Central memory CD4-positive, alpha-beta T cell (primary cell): Measurements from ENCODE around the gene CTNND2.

ENCODE experiments used
- DNase-seq: peaks from one replicate; pipeline ENCODE4 v3.0.0; 2022

CTNND2 gene

DNA sequence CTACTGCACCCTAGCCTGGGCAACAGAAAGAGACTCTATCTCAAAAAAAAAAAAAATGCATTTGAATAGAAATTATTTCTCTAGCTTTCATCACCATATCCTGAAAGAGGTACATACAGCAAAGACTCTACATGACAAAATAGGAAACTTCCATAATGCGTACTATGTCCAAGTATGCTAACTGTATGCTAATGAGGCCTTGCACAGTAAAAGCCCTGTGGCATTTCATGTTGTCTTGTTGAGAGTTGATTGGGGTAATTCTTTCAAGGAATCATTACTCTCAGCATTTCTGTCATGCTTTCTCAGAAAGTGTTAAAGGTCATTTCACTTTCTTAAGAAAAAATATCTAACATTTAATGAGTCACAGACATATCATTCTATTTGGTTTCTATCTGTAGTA is 393.4 kb downstream of the CTNND2 start:
- no peak for DNase-seq

DNA sequence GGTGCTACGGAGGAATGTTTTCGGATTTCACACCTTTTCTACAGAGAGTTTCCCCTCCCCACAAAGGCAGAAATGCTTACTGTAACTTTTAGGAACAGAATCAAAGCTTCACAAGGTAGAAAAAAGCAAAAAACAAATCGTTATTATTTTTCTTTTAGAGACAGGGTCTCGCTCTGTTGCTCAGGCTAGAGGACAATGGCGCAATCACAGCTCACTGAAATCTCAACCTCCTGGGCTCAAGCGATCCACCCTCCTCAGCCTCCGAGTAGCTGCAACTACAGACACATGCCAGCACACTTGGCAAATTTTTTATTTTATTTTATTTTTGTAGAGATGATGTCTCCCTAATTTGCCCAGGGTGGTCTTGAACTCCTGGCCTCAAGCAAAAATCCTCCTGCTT is 394.5 kb downstream of the CTNND2 start:
- no peak for DNase-seq

DNA sequence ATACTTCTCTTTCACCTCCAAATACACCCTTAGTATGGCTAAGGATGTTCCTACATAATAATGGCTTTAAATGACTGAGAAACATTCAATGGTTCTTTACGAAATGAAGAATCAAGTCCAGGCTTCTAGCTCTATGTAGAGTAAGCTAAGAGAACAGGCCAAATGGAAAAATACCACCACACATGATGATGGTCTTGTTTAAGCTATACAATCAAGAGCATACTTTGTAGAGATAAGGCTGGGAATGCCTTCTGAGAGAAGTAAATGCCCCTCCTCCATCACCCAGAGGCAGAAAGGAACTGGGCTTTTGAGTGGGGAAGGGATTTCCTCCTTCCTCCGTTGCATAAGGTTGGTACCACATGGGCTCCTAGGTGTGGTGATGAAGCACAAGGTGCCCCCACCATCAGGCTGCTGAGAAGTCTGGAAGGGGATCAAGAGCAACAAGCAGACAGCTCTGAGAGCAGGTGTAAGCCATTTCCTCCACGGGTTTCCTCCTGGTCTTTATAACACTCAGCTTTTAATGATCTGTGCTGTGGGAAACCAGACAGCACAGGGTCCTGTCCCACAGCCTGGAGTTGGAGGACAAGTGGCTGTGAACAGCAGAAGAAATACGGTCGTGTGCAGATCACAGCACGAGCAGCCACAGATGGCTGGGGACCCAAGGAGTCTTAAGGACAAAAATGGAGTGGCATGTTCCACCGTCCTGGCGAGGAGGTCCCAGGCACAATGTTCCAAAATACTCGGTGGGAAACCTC is 396.9 kb downstream of the CTNND2 start:
- no peak for DNase-seq

DNA sequence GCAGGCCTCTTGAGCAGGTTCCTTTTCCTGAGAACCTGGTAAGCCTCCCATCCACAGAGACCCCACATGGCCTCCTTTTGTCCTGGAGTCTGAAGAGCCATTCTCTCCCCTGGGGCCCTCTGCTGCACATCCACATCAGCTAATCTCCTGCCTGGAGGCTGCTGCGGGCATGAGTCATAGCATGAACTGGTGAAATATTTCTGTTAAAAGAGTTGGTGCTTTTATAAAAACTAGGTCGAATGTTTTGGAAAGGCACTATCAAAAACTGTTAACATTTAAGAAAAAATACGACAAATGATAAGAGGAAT is 399.4 kb downstream of the CTNND2 start:
- DNase-seq = no peak

DNA sequence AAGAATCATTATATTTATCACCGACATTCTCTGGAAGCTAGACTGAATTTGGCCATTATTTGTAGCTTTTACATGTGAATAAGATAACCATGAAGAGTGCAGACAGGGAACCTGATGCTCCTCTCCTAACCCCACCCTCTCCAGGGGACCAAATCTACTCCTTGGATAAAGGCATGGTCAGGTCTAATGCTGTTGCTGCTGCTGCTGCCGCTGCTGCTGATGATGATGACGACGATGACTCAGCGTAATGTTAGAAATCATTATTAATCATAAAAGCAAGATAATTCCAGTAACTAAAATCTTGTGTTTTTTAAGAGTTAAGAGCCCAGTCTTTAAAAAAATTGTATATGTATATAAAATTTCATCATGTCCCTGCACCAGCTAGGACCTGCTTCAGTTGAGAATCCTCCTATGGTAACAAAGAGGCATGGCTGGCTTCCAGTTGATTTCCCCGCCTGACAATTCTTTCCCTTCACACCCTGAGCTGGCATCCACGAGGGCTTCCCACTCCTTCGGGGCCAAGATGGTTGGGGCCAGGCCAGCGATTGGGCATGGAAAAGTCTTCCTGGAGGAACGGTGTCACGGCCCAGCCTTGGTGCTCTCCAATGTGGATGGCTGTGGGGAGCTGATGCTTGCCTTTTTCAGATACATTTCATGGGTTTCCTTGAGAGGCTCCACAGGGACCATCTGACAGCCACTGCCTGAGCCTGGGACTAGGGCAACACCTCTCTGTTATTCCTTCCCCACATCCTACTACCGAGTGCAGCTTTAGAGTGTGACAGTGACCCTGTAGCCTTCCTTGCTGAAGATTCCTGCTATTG is 400.0 kb downstream of the CTNND2 start:
- no peak for DNase-seq

DNA sequence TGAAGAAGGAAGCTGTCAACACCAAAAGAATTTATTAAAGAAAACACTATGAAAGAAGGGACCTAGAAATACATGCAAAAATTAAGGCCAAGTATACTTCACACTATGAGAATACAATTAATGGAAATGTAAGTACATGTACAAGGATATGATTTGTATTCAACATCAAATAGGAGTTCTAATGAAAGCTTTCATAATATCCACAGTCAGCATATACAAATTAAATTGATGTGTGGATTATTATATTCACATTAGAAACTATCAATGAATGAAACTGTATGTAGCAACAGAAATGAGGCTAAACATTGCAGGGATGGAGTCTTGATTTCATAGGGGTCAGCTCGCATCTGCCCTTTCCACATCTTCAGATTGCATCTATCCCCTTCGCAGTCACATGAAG is 401.5 kb downstream of the CTNND2 start:
- DNase-seq = no peak

DNA sequence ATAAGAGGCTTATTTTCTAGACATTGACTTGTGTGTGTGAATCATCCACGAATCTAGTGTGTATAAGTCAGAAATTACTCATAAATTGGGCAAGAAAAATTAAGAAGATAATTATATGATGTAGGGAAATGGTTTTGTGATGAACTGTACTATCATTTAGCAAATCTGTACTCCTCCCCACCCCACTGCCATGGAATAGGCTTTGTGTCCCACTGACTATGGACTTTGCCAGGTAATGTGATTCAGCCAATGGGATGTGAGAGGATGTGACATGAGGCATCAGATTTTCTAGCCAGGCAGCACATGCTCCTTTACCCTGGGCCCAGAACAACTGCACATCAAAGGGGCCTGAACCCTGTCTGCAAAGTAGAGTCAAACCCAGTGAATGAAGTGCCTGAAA is 406.6 kb downstream of the CTNND2 start:
- DNase-seq = no peak

DNA sequence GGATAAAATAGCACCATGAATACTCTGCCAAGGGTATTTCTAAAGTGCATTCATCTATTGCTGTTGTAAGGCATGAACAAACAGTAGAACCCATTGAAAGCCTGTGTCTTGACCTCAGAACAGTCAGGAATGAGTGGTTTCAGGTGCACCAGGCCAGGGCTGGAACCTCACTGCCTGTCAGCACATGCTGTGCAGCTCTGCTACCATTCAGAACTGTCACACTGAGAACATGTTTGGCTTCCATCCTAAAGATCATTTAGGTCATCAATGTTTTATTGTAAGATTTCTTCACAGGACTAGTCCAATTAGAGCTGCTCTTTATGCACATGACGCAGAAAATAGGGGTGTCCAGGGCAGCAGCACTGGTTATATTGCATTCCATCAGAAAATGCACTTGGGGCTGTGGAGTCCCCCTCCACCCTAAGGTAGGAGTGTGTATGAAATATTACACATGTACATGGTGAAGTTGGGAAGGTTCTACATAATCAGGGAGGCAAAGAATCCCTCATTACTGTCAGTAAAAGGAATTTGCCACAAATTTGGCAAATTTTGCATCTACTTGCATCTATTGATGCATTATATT is 408.0 kb downstream of the CTNND2 start:
- no peak for DNase-seq

DNA sequence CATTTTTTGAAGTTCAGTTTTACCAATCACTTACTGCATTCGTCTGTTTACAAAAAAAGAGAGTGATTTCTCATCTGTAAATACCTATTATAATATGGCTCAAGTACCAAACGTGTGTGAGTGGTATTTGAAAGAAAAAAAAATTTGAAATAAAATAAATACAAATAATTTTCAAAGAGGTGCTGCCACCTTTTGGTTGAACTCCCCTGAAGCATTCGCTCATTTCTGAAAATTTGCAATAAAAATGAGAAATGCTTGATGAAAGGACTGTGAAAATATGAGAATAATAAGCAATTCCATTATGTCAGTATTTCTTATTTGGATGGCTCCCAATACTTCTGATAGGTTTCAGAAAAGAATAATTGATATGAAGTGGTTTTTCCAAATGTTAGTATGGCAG is 409.9 kb downstream of the CTNND2 start:
- no peak for DNase-seq

DNA sequence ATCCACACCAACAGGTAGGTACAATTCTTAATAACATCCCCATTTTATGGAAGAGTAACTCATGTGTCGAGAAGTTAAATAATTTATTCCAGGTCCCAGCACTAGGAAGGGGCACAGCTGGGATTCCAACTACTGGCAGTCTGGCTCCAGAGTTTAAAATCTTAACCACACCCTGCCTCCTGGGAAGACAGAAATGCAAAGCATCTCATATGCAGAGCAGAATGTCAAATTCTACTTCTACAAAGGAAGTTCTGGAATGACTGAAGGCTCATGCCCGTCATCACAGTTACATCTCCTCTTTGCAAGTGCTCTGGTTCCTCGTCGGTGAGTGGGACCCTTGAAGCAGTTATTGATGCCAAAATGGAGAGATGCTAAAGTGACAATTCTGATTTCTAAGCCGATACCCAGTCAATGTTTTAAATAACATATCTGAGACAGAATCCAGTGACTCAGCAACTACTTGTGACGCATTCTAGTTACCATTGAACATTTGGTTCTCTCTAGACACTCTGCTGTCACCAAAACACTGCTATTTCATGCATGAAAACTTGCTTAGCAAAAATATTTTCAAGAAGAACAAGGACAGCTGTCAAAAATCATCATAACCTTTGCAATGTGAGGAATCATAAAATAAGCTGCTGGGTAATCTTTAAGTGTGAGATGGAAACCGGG is 412.7 kb downstream of the CTNND2 start:
- DNase-seq = no peak

DNA sequence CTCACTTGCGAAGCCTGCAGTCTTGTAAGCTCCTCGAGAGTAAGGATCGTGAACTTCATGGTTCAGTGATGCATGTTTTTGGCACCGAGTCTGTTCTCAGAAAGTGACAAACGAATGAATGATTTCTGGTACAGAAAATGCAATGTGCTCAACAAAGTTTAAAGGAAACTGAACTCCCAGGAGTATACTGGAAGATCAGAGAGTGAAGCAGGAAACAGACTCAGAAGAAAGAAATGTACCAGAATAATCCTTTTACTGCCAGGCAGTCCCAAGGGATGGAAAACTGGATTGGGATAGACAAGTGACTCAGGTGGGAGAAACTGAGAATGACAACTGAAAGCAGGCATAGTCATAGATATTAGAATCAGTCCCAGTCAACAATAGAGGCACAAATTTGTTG is 420.6 kb downstream of the CTNND2 start:
- DNase-seq = no peak

DNA sequence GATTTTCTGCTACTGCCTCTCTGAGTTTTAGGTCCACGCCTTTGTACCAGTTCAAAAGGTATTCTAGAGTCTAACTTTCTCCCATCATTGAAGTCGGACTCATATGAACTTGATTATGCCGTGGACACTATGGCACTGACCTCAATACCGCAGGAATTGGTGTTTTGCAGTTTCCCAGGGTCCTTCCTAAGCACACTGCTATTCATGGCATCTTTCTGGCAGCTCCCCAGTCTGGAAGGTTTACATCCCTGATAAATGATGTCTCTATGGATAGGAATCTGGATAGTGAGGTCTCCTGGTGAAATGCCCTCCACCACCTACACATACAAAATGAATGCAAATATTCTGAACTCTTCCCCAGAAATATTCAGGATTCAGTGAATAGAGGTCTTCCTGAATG is 422.2 kb downstream of the CTNND2 start:
- DNase-seq = no peak

DNA sequence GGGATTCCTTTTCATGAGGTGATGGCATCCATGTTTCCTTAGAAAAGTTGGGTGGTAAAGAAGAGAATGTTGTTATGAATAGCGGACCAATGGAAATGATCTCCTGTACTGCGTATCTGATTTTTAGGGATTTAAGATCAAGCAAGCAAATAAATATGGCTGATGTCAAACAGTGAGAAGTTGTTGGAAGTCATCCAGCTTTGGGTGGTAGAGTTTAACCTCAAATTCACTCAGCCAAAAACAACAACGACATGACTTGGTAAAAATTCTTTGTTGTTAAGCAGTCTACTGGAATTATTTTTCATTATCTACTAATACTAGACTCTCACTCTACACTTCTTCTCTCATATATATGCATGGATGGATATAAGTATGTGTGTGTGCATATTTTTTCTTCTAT is 426.5 kb downstream of the CTNND2 start:
- DNase-seq = no peak

DNA sequence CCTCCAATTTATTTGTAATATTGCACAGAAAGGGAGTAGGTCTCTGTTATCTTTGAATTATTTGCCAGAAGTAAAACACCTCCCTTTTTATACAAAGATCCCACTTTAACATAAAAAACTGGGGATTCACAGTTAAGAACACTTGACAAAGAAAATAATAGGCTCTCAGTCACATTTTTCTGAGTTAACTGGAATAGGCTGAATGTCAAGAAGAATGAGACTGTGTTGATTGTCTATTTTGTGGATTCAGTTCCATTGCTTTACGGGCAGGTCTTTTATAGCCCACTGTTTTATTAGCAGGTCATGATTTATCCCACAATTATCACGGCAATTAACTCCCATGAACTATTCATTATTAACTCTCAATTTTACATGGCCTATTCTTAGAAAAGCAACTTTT is 427.4 kb downstream of the CTNND2 start:
- no peak for DNase-seq

DNA sequence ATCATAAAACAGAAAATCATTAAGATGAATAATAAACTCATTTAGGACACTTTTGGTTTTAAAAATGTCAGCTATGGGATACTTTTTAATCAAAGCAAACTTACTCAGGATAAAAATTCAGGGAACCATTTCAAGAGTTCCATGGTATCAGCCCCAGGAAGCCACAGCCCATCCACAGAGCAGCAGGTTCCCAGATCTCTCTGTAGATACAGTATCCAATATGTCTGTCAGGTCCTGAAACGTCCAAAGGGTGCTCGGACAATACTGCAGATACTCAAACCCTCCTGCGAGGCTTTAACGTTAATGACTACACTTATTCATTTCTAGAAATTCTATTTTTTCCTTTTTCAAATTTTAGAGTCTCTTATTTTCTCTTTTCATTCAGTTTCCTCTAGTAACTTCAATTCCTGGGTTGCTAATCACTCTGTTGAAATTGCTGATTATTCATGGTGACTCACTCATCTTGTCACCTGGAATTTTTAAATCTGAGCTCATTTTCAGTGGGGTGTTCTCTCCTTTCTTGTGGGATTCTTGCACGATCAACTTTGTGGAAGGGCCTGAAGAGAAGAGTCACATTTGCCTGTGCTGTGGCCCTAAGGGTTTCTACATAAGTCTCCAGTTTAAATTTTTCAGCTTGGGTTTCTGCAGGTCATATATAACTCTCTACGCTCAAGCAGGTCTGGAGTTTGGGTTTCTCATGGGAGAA is 435.8 kb downstream of the CTNND2 start:
- no peak for DNase-seq

DNA sequence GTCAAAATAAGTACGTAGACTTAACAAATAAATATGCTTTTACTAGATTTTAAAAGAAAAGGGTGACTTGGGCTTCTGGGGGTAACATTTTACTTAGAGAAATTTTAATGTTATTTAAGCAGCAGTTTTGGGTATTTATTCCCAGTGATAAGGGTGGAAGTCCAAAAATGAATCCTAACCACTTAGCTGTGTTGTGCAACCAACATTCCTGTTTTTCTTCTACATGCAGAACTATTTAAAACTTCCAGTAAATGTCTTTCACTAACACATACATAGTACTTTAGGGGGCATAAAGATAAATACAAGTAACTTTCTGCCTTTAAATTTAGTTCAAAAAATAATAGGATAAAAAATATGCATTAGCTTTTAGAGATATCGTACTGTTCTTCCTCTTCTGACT is 436.7 kb downstream of the CTNND2 start:
- no peak for DNase-seq

DNA sequence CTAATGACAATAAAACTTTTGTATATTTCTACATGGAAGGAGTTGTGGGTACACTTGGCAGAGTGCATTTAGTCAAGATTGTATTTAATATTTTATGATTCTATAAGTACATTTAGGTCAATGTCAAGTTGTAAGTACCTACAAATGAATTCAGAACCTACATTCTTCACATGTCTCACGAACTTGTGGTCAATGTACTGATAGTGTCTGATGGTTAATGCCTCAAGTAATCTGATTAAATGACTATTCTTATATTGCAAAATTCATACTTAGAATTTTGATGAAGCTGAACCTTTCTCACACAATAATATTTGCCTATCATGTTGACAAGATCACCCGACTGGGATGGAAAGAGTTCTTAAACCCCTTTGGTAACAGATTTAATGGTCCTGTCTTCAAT is 444.5 kb downstream of the CTNND2 start:
- no peak for DNase-seq

DNA sequence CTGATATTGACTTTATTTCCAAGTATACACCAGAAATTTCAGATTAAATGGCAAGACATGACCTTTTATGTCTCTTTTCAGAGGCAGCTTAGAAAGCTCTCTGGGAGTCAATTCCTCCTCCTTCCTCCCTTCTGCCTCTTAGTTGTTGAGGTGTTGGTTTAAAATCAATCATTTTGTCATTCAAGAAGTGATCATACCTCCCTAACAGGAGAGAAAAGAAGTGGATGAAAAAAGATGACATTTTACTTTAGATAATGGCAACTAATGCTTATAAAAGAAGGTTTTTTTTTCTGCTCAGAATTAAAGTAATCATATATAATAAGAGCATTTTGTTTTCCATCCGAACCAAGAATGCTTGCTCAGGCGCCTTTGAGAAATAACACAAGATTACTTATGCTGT is 448.7 kb downstream of the CTNND2 start:
- no peak for DNase-seq

DNA sequence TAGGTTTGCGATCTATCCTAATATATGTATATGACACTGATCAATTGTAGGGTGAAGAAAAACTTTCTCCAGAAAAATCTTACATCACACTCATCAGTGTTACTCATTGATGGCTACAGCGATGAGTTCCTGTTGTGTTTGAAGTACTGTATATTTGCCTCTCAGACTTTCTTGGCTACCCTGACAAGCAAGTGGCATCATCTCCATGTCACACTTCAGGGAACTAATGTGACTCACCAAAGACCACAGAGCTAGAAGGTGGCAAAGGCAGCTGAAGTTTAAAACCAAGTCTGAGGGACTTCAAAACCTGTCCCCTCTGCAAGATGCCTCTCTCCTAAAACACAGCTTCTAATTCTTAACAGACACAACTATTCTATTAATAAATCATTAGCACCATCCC is 451.4 kb downstream of the CTNND2 start:
- no peak for DNase-seq

DNA sequence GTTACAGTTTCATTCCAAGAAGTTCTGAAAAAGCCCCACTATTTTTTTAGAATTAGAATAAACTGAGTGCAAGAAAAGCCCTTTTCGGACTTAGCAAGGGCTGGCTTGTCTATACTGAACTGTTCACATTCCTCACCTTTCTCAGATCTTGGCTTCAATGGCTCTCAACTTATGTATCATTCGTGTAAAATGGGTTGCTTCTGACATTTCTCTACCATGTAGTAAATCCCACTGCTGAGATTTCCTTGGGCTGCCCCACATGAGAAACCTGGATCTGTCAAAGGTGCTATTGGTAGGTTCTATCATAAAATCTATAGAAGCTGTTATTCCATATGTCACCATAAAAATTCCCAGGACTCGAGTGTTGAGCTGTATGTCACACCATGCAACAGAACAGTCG is 454.3 kb downstream of the CTNND2 start:
- no peak for DNase-seq

DNA sequence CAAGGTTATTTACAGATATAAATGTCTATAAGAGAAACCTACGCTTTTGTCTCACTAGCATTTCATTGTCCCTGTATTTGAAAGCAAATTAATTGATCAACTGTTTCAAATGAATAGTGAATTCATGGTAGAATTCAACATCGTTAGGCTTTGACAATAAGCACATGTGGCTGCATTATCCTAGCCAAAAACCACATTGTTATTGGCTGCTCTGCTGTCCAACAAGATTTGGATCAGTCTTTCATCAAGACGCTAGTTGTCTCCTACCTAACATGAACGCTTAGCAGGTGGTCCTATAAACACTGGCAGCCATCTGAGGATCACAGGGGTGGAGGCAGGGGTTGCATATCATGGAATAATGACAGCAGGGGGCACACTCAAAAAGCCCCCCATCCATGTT is 455.0 kb downstream of the CTNND2 start:
- DNase-seq = no peak

DNA sequence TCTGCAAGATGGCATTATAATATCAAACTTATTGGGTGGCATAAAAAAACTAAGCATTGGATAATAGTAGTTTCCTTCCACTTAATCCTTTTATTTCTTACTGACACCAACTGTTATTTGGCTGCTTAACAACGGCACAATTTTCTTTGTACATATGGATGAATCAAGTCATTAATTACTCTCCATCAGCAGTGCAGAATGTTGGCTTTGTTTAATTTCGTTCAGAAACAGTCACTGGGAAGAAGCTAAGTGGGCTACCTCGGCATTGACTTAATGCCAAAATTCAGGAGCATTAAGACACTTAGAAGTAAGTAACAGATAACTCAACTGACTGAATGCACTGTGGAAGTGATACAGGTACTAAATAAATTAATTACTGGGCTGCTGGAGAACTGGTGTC is 460.4 kb downstream of the CTNND2 start:
- no peak for DNase-seq

DNA sequence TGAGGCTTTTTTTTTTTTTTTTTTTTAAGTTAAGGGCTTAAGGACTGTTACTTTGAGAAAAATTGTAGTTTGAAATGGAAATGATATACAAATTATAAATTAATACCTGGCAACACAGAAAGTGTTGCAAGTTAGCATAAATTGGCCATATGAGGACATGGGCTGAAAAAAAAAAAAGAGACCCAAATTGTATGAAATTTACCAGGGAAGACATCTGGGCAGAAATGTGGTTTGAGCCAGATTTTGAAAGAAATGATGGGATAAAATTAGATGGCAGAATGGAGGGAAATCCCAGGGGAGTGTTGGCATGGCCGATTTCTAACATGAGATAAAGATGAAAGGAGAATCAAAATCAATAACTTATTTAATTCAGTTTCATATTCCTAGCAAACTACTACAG is 472.1 kb downstream of the CTNND2 start:
- no peak for DNase-seq
